Esophagus mucosa (tissue), 1 donor: ENCODE results near the gene SIN3B. TPM values are rescaled to one million over a fixed set of nuclear protein-coding genes. Genes with fewer than 3 reads are reported as not detected.
A peak's percentile ranks its signal among the peaks of the same experiment; 100 is the strongest.
"Not testable (repeated sequence)": the region's sequence is repeated elsewhere in the genome, so short reads cannot be mapped to it uniquely, and the experiment has no call there.

Experiments
- ATAC-seq: fragments of 200-7000 bp; cut with Tn5 transposase; one replicate; pipeline ENCODE4 v1.9.1; 2020
- total RNA-seq: library from RNA; stranded (reverse); gene quantifications from one replicate; pipeline ENCODE4 v1.2.4, GENCODE V29; 2023
- donor health status: DM: yes; HTN: yes; CAD: no.

The SIN3B gene
- total RNA-seq, 1 donor from 2014 or later: 19.7 TPM

DNA sequence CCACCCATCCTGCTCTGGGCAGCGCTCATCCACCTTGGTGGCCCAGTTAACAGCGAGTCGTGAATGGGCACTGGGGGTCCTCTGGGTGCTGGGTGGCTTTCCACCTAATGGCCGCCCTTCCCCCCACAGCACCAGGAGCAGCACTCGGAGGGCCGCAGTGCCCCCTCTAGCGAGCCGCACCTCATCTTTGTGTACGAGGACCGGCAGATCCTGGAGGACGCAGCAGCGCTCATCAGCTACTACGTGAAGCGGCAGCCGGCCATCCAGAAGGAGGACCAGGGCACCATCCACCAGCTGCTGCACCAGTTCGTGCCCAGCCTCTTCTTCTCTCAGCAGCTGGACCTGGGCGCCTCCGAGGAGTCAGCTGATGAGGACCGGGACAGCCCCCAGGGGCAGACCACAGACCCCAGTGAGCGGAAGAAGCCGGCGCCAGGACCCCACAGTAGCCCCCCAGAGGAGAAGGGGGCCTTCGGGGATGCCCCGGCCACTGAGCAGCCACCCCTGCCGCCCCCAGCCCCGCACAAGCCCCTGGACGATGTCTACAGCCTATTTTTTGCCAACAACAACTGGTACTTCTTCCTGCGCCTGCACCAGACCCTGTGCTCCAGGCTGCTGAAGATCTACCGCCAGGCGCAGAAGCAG is 40.3 kb downstream of the SIN3B start:
- ATAC-seq: no peak

- ATAC-seq: peak; percentile 5
Measured at GRCh38 chr19:16871871-16872270, 42.7 kb downstream of the SIN3B start.

DNA sequence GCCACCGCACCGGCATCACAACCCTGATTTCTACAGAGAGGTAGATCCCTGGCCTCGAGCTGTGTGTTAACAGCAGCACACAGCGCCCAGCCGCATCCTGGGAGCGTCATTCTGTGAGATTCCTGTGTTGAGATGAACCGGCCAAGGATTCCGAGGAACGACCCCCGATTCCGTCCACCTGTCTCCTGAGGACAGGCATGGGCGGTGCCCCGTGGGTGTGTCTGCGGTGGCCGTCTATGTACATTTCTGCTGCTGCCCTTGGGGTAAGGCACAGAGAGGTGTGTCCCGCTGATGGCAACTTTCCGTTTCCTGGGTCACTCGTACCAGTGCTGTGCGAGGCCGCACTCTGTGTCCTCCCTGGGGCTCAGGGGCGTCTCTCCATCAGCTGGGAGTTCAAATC is 43.5 kb downstream of the SIN3B start:
- ATAC-seq: no peak

GRCh38 chr19:16873594-16873993 is 44.4 kb downstream of the SIN3B start:
- no peak for ATAC-seq

- no peak for ATAC-seq
Measured at GRCh38 chr19:16874250-16874977, 45.2 kb downstream of the SIN3B start.

DNA sequence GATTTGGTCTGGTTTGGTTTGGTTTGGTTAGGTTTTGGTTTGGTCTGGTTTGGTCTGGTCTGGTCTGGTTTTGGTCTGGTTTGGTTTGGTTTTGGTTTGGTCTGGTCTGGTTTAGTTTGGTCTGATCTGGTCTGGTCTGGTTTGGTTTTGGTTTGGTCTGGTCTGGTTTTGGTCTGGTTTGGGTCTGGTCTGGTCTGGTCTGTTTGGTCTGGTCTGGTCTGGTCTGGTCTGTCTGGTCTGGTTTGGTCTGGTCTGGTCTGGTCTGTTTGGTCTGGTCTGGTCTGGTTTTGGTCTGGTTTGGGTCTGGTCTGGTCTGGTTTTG is 45.7 kb downstream of the SIN3B start:
- not testable (repeated sequence) for ATAC-seq

DNA sequence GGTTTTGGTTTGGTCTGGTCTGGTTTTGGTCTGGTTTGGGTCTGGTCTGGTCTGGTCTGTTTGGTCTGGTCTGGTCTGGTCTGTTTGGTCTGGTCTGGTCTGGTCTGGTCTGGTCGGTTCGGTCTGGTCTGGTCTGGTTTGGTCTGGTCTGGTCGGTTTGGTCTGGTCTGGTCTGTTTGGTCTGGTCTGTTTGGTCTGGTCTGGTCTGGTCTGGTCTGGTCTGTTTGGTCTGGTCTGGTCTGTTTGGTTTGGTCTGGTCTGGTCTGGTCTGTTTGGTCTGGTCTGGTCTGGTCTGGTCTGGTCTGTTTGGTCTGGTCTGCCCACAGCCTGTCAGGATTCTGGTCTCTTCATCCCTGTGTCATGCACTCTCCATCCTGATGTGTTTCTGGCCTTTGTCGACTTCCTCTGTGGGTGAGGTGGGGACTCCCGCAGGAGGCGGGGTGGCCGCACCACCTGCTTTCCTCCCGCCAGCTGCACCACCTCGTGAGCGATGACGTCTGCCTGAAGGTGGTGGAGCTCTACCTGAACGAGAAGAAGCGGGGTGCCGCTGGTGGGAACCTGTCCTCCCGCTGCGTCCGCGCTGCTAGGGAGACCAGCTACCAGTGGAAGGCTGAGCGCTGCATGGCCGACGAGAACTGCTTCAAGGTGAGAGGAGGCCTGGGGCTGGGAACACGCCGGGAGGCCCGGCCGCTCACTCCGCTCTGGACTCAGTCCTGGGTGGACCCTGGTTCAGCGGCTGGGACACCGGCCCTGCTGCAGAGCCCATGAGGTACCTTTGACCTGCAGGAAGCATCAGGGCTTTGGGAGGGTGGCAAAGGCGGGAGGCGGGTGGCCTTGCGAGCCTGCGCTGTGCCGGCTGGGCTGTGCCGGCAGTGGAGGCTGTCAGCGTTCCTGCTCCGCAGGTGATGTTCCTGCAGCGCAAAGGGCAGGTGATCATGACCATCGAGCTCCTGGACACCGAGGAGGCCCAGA is 46.7 kb downstream of the SIN3B start:
- ATAC-seq: no peak

DNA sequence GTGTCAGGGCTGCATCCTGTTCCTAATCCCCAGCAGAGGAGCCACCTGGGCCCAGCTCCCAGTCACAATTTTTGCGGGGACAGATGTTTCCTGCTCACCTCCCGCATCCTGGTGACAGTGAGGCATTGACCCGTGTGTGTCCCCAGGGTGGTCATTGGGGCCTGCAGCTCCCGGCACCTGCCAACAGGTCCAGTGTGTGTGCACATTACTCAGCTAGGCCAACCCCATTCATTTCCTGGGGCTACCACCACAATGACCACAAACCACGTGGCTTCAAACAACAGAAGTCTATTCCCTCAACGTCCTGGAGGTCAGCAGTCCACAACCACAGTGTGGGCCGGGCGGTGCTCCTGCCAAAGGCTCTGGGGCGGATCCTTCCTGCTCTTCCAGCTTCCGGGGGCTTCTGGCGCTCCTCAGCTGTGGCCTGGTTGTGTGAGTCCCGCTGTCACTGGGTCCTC is 47.7 kb downstream of the SIN3B start:
- ATAC-seq: peak; percentile 44

DNA sequence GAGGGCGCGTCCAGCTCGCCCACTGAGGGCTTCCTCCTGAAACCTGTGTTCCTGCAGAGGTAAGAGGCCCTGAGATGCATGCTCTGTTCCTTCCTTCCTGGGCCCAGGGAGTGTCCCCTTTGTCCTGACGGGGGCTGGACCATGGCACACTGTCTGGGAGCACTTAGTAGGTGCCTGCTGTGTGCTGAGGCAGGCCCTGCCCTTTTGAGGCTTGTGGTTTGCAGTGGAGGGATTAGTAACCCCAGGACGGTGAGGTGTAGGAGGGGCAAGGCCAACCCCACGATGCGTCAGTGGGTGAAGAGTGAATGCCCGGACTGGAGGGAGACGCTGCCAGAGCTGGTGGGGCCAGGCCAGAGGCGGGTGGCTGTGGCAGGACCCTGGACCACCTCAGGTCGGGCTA is 48.4 kb downstream of the SIN3B start:
- no peak for ATAC-seq

GRCh38 chr19:16878181-16878965 is 49.2 kb downstream of the SIN3B start:
- ATAC-seq: no peak

DNA sequence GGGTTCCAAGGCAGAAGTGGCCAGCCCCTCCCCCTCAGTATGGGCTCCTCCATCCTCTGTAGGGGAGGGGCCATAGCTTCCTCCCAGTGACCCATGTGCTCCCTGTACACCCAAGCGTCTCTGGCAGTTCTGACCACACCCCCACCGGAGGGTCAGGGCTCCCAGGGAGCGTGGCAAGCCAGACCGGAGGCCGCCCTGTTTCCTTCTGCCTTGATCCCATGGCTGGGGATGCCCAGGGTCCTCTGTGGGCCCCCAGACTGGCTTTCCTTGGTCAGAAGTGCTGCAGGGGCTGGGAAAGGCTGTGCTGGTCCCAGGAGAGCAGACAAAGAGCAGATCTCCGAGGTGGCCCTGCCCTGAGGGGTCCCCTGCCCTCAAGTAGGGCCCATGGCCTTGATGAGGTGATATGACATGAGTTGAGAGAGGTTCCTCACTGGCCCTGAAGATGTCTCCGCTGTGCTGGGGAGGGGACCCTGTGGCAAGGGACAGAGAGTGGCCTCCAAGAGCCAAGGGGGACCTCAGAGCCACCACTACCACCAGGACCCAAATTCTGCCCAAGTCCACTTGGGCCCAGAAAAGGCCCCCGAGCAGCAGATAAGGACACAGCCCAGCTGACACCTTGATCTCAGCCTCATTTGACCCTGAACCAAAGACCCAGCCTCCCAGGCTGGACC is 51.8 kb downstream of the SIN3B start:
- no peak for ATAC-seq

- ATAC-seq: no peak
Measured at GRCh38 chr19:16882146-16882545, 52.9 kb downstream of the SIN3B start.

DNA sequence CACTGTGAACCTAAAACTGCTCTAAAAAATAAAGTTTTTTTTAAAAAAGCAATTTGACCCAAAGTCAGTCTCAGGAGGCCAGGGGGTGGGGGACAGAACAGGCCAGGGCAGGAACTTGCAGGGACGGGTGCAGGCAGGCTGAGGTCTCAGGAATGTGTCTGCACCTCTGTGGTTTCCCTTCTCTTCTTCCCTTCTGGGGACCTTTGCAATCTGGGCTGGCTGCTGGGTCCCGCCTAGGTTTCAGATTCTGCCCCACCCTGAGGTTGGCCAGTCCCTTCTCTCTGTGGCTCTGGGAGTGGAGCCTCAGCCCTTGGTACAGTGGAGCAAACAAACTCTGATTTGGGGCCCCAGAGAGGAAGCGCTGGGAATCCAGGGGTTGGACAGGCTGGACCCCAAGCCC is 54.3 kb downstream of the SIN3B start:
- ATAC-seq: no peak

DNA sequence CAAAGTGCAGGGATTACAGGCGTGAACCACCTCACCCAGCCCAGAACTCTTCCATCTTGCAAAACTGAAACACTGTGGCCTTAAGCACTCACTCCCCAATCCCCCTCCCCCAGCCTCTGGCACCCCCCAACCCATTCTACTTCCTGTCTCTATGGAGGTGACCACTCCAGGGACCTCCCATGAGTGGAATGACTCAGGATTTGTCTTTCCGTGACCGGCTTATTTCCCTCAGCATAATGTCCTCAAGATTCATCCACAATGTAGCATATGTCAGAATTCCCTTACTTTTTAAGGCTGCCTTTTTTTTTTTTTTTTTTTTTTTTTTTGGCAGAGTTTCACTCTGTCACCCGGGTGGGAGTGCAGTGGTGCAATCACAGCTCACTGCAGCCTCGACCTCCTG is 56.0 kb downstream of the SIN3B start:
- ATAC-seq: no peak

DNA sequence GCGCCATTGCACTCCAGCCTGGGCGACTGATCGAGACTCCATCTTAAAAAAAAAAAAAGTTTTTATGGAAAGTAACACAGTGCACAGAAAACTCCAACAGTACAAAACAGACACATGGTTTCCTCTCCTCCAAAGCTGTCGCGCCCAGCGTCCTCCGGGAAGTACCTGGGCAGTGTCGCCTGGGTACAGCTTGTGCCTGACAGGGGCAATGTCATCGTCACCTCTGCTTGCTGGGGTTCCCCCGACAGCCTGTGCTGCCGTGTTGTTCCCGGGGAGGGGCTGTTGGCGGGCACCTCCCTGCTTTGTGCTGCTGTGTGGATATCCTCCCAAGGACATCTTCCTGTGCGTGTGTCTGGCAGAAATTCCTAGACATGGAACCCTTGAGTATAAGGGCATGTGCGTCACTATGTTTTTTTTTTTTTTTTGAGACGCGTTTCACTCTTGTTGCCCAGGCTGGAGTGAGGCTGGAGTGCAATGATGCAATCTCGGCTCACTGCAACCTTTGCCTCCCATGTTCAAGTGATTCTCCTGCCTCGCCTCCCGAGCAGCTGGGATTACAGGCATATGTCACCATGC is 57.2 kb downstream of the SIN3B start:
- peak; percentile 56 for ATAC-seq

DNA sequence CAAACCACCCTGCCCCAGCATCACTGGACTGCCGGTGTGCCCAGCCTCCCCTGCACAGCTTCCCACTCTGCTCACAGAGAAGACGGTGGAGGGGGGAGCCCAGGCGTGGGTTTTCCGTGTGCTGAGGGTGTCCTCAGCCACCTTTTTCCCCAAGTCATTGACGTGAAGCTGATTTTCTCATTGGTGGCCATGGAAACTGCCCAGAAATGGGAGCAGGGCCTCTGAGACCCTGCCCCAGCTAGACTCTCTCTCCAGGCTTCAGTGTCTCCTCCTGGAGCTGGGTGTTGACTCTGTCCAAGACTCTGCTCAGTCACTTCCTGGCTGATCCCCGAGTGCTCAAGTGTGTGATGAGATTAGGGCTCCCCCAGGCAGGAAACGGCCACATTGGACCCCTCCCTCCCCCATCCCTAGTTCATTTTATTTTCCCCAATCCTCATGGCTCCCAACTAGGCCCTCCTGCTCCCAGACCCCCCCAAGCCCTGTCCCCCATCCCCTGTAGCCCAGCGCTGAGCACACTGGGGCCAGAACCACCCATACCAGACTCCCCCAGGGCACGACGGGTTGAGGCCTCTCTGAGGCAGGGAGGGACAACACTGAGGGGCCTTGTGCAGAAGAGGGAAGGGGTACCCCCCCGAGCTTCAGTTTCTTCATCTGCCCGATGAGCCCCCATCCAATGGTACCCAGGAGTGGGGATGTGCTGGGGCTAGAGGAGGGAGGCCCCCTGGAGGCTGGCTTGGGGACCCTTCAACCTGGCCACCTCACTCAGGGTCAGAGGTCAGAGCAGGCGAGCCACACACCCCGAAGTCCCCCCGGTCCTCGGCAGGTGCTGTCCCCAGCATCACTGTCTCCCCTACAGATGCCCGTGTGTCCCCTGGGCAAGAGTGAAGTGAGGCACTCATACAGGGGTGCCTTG is 58.4 kb downstream of the SIN3B start:
- ATAC-seq: no peak

GRCh38 chr19:16888629-16889365 is 59.6 kb downstream of the SIN3B start, which contains the start of gene F2RL3:
F2RL3 (plus strand) TSS chr19:16888999; CDS start chr19:16889190, 191 bp downstream.
- peak; percentile 34 for ATAC-seq

GRCh38 chr19:16889366-16889882 is 60.2 kb downstream of the SIN3B start:
- peak; percentile 8 for ATAC-seq

DNA sequence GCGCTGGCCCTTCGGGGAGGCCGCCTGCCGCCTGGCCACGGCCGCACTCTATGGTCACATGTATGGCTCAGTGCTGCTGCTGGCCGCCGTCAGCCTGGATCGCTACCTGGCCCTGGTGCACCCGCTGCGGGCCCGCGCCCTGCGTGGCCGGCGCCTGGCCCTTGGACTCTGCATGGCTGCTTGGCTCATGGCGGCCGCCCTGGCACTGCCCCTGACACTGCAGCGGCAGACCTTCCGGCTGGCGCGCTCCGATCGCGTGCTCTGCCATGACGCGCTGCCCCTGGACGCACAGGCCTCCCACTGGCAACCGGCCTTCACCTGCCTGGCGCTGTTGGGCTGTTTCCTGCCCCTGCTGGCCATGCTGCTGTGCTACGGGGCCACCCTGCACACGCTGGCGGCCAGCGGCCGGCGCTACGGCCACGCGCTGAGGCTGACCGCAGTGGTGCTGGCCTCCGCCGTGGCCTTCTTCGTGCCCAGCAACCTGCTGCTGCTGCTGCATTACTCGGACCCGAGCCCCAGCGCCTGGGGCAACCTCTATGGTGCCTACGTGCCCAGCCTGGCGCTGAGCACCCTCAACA is 60.8 kb downstream of the SIN3B start:
- no peak for ATAC-seq
